ENCODE results near the gene C12orf42. TPM values are rescaled to one million over a fixed set of nuclear protein-coding genes. Genes with fewer than 3 reads are reported as not detected.

C12orf42 gene
- total and polyA plus RNA-seq, 2 of the 4 experiments (the other 2 are of a cell fraction): not detected

- ATAC-seq (ENCODE audit: low read depth): no peak
Observed at GRCh38 chr12:103494734-103495468, 867 bp downstream of the C12orf42 start.

More at GRCh38 chr12:103494734-103495468, 867 bp downstream of the C12orf42 start:
- Histone ChIP-seq H3K9me1 (ENCODE audit: insufficient read depth, low read length) (no peaks in the 10 kb centered on the region), H2AK9ac (replicated peaks; ENCODE audit: low read depth, low read length, poor library complexity) (no peak overlapping the region), H2BK20ac (ENCODE audit: low read depth, low read length) (no peak overlapping the region), H2BK5ac (ENCODE audit: low read depth, low read length, poor library complexity, severe bottlenecking) (no peak overlapping the region), H3K4ac (ENCODE audit: low read depth, low read length) (no peak overlapping the region), H3K9me3 (ENCODE audit: control insufficient read depth, insufficient read depth, low read length) (no peaks in the 10 kb centered on the region), H3K9ac (ENCODE audit: low read depth, low read length) (no peak overlapping the region), H3K56ac (ENCODE audit: extremely low read depth, insufficient read depth, low read length) (no peak overlapping the region), H2AK5ac (ENCODE audit: low read depth, low read length) (no peak overlapping the region), H4K91ac (ENCODE audit: insufficient read depth, low read depth, low read length) (no peak overlapping the region), H2AFZ (replicated peaks; ENCODE audit: low read length, poor library complexity) (no peak overlapping the region), H3K18ac (ENCODE audit: low read depth, low read length) (no peak overlapping the region), H4K5ac (ENCODE audit: low read depth, low read length) (no peak overlapping the region), H3K4me3 (ENCODE audit: insufficient read depth, low read depth, low read length) (no peak overlapping the region), H4K20me1 (ENCODE audit: insufficient read depth, low read length) (no peaks in the 10 kb centered on the region), H3K14ac (replicated peaks; ENCODE audit: low read depth, low read length) (no peak overlapping the region), H4K8ac (ENCODE audit: low read depth in 2 of 2, low read length in 2 of 2) (no peak overlapping the region), H3K23ac (ENCODE audit: low read depth, low read length) (no peak overlapping the region), H3K27me3 (ENCODE audit: control insufficient read depth, insufficient read depth, low read length) (peaks cover 2% of the 10 kb centered on the region), H3K36me3 (ENCODE audit: control insufficient read depth, insufficient read depth, low read length) (no peaks in the 10 kb centered on the region), H3K79me1 (ENCODE audit: low read depth in 1 of 2, low read length in 2 of 2) (no peaks in the 10 kb centered on the region), H3K4me2 (ENCODE audit: low read depth, low read length) (no peak overlapping the region), H2BK120ac (ENCODE audit: low read depth, low read length) (no peak overlapping the region), H3K27ac (ENCODE audit: insufficient read depth, low read length) (no peak overlapping the region), H3K4me1 (ENCODE audit: control insufficient read depth, insufficient read depth, low read length) (no peaks in the 10 kb centered on the region), H2BK15ac (ENCODE audit: low read depth, low read length) (no peak overlapping the region)
- in situ Hi-C loops (cut with MboI; ENCODE audit: low sequenced_read_pairs): no loop called here
- dilution Hi-C loops (cut with HindIII; ENCODE audit: low sequenced_read_pairs, unreplicated experiment): no loop called here
- TF ChIP-seq, protein P1, sequence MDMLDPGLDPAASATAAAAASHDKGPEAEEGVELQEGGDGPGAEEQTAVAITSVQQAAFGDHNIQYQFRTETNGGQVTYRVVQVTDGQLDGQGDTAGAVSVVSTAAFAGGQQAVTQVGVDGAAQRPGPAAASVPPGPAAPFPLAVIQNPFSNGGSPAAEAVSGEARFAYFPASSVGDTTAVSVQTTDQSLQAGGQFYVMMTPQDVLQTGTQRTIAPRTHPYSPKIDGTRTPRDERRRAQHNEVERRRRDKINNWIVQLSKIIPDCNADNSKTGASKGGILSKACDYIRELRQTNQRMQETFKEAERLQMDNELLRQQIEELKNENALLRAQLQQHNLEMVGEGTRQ (IDR thresholded peaks at IDR 0.05; ENCODE audit: low read depth, low read length): no peak
- no peak for TF ChIP-seq MAZ (IDR thresholded peaks at IDR 0.05; ENCODE audit: borderline replicate concordance, low read depth, low read length)
- no peak for TF ChIP-seq POLR2A (IDR thresholded peaks at IDR 0.05; ENCODE audit: low read depth, low read length)
- no peak for TF ChIP-seq MXI1 (IDR thresholded peaks at IDR 0.05; ENCODE audit: borderline replicate concordance, low read depth, low read length)
- TF ChIP-seq RFX5 (IDR thresholded peaks at IDR 0.05; ENCODE audit: low read depth, low read length): no peak
- TF ChIP-seq, protein P2, sequence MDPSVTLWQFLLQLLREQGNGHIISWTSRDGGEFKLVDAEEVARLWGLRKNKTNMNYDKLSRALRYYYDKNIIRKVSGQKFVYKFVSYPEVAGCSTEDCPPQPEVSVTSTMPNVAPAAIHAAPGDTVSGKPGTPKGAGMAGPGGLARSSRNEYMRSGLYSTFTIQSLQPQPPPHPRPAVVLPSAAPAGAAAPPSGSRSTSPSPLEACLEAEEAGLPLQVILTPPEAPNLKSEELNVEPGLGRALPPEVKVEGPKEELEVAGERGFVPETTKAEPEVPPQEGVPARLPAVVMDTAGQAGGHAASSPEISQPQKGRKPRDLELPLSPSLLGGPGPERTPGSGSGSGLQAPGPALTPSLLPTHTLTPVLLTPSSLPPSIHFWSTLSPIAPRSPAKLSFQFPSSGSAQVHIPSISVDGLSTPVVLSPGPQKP (IDR thresholded peaks at IDR 0.05; ENCODE audit: borderline replicate concordance, low read depth, low read length): no peak
- no peak for TF ChIP-seq BHLHE40 (IDR thresholded peaks at IDR 0.05; ENCODE audit: low read depth, low read length)
- TF ChIP-seq, protein P3, sequence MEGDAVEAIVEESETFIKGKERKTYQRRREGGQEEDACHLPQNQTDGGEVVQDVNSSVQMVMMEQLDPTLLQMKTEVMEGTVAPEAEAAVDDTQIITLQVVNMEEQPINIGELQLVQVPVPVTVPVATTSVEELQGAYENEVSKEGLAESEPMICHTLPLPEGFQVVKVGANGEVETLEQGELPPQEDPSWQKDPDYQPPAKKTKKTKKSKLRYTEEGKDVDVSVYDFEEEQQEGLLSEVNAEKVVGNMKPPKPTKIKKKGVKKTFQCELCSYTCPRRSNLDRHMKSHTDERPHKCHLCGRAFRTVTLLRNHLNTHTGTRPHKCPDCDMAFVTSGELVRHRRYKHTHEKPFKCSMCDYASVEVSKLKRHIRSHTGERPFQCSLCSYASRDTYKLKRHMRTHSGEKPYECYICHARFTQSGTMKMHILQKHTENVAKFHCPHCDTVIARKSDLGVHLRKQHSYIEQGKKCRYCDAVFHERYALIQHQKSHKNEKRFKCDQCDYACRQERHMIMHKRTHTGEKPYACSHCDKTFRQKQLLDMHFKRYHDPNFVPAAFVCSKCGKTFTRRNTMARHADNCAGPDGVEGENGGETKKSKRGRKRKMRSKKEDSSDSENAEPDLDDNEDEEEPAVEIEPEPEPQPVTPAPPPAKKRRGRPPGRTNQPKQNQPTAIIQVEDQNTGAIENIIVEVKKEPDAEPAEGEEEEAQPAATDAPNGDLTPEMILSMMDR (conservative IDR thresholded peaks at IDR 0.05; ENCODE audit: low read depth, low read length): no peak
- no peak for TF ChIP-seq CEBPB (IDR thresholded peaks at IDR 0.05; ENCODE audit: low read depth, low read length)
- TF ChIP-seq RCOR1 (IDR thresholded peaks at IDR 0.05; ENCODE audit: insufficient replicate concordance, low read length): no peak
- POLR2A ChIA-PET (ENCODE audit: unreplicated experiment): no interaction called here
- BruUV-seq (replicated peaks): no TSS peak
- 20% methylated on average over 1 of the region's 24 CpGs; no CpG with 5 or more reads in 1 of the 2 experiments for WGBS, 2 experiments (ENCODE audit: extremely low coverage in 2 of 2, insufficient read length in 1 of 2)
- DNase-seq: no peak
- CTCF ChIA-PET: interaction anchor here (0.6 kb wide), 1 partner anchor 28 kb away, joined by 4 read pairs; no protein-coding TSS in a partner anchor
- intact Hi-C loops (cut with micrococcal nuclease): loop anchor here (5.0 kb wide), 1 partner anchor 52 kb away; no protein-coding TSS in a partner anchor

Data from IMR-90 (cell line).